OCI-LY7 (cell line): Measurements from ENCODE around the gene LGR6. TPM values are rescaled to one million over a fixed set of nuclear protein-coding genes. Genes with fewer than 3 reads are reported as not detected.
A peak's percentile ranks its signal among the peaks of the same experiment; 100 is the strongest.
"Not testable (repeated sequence)": the region's sequence is repeated elsewhere in the genome, so short reads cannot be mapped to it uniquely, and the experiment has no call there.

ENCODE experiments used
- BruUV-seq: library from RNA; stranded (reverse); fragments of 400-500 nt; replicated peaks from 2 replicates; lab custom pipeline; 2021; lab: Mats Ljungman, UMichigan
- CTCF ChIA-PET: fragments of 300-600 bp; sonication (Branson Sonifier 250); formaldehyde crosslinking; loops from one replicate; lab custom pipeline; 2022; ENCODE audit warnings: antibody characterized with exemption; ENCODE audit not compliant: unreplicated experiment; lab: Charles Lee
- POLR2A ChIA-PET: fragments of 300-600 bp; sonication (Branson Sonifier 250); formaldehyde crosslinking; loops from one replicate; lab custom pipeline; 2022; ENCODE audit warnings: antibody characterized with exemption; lab: Charles Lee
- DNase-seq: peaks from one replicate; pipeline ENCODE4 v3.0.0-alpha.2; 2015; ENCODE audit warnings: low spot score
- H2AFZ ChIP-seq: fragments of 200-600 bp; sonication (generic), shearing (Covaris generic); 2 replicates; pipeline ENCODE4 v1.6.1; 2014; ENCODE audit warnings: mild to moderate bottlenecking, antibody characterized with exemption, low read length, moderate library complexity
- H3K27ac ChIP-seq: fragments of 200-600 bp; sonication (generic); 2 replicates; pipeline ENCODE4 v1.5.1; 2014; ENCODE audit warnings: mixed run types, low read depth, mild to moderate bottlenecking, moderate library complexity, low read length, inconsistent platforms; ENCODE audit not compliant: poor library complexity, severe bottlenecking
- H3K36me3 ChIP-seq: fragments of 200-600 bp; sonication (generic); 2 replicates; pipeline ENCODE4 v1.6.1; 2014; ENCODE audit warnings: mild to moderate bottlenecking, antibody characterized with exemption, low read length, moderate library complexity, mixed read lengths; ENCODE audit not compliant: insufficient read depth
- H3K4me1 ChIP-seq: fragments of 200-600 bp; sonication (generic); 2 replicates; pipeline ENCODE4 v1.5.1; 2014; ENCODE audit warnings: mild to moderate bottlenecking, low read length; ENCODE audit not compliant: insufficient read depth, poor library complexity, severe bottlenecking
- H3K4me2 ChIP-seq: fragments of 200-600 bp; sonication (generic); 2 replicates; pipeline ENCODE4 v1.6.1; 2014; ENCODE audit warnings: mild to moderate bottlenecking, low read length
- H3K4me3 ChIP-seq: fragments of 200-600 bp; sonication (generic); 2 replicates; pipeline ENCODE4 v1.5.1; 2014; ENCODE audit warnings: mild to moderate bottlenecking, low read depth, low read length; ENCODE audit not compliant: poor library complexity, severe bottlenecking
- H3K79me2 ChIP-seq: fragments of 200-600 bp; sonication (generic); 2 replicates; pipeline ENCODE4 v1.6.1; 2016; ENCODE audit warnings: low read depth, mild to moderate bottlenecking, low read length, moderate library complexity, mixed read lengths; ENCODE audit not compliant: insufficient read depth
- H3K9me2 ChIP-seq: fragments of 200-600 bp; sonication (generic); 2 replicates; pipeline ENCODE4 v1.6.1; 2016; ENCODE audit warnings: mild to moderate bottlenecking, low read length, mixed read lengths; ENCODE audit not compliant: insufficient read depth
- H3K9me3 ChIP-seq: fragments of 200-600 bp; sonication (generic); 2 replicates; pipeline ENCODE4 v1.6.1; 2014; ENCODE audit warnings: mild to moderate bottlenecking, mixed run types, low read length, mixed read lengths
- H4K20me1 ChIP-seq: fragments of 200-600 bp; sonication (generic); 2 replicates; pipeline ENCODE4 v1.6.1; 2014; ENCODE audit warnings: mild to moderate bottlenecking, antibody characterized with exemption, low read length, moderate library complexity, mixed read lengths; ENCODE audit not compliant: insufficient read depth
- CTCF ChIP-seq: fragments of 200-600 bp; sonication (generic); conservative IDR thresholded peaks from 2 replicates; pipeline ENCODE4 v1.5.1; 2014; ENCODE audit warnings: mild to moderate bottlenecking, antibody characterized with exemption, low read length, moderate library complexity, mixed read lengths
- EZH2phosphoT487 ChIP-seq: fragments of 200-600 bp; sonication (generic); IDR thresholded peaks from 2 replicates; pipeline ENCODE4 v1.6.1; 2018; ENCODE audit warnings: low read depth, borderline replicate concordance, mild to moderate bottlenecking, mixed run types, antibody characterized with exemption, low read length, moderate library complexity, mixed read lengths
- intact Hi-C: fragments of 100-400 bp; cut with micrococcal nuclease; formaldehyde crosslinking; loops from one replicate; pipeline ENCODE4 v1.10.0; 2022; ENCODE audit not compliant: unreplicated experiment
- total RNA-seq, 2 experiments: library from RNA; depleted of rRNA in 1 of 2; stranded (reverse); fragments of >200 nt in 1 of 2; shearing (Covaris generic) in 1 of 2; gene quantifications; 2 replicates each; pipeline ENCODE4 v1.2.3, GENCODE V29; 2014 to 2022

The LGR6 gene
- total RNA-seq, 2 experiments from 2014 or later, result not detected

- intact Hi-C loops, result no loop called here
- ChIA-PET CTCF (interaction anchor here (1.4 kb wide), 1 partner anchor 10 kb away, joined by 3 read pairs; no protein-coding TSS in a partner anchor), POLR2A (interaction anchor here (1.0 kb wide), 2 partner anchors 9 to 15 kb away, joined by 6 to 7 read pairs; partner anchors contain the start of gene PTPN7)
- Histone ChIP-seq H3K4me2 (peak overlapping the region; percentile 94), H3K79me2 (peaks cover 37% of the 10 kb centered on the region), H3K27ac (peak overlapping the region; percentile 71), H3K4me1 (peaks cover 17% of the 10 kb centered on the region), H4K20me1 (no peaks in the 10 kb centered on the region), H3K4me3 (peak overlapping the region; percentile 85), H3K9me2 (no peaks in the 10 kb centered on the region), H3K9me3 (no peaks in the 10 kb centered on the region), H3K36me3 (peaks cover 50% of the 10 kb centered on the region), H2AFZ (peak overlapping the region; percentile 83; the same call in 1 of the 2 replicates)
- TF ChIP-seq CTCF, result no peak
- TF ChIP-seq EZH2phosphoT487, result no peak
- no peak for DNase-seq
- BruUV-seq, result TSS peak; percentile 63
These were observed 48.4 kb upstream of the LGR6 start for GRCh38 chr1:202145068-202145743.

- H2AFZ ChIP-seq, CTCF ChIA-PET, H3K9me2 ChIP-seq, H3K4me3 ChIP-seq, H3K9me3 ChIP-seq, H3K27ac ChIP-seq, intact Hi-C loops, H4K20me1 ChIP-seq, DNase-seq, BruUV-seq: not testable (repeated sequence)
- H3K4me2 ChIP-seq, result peak overlapping the region; percentile 94; the same call in 1 of the 2 replicates
- H3K36me3 ChIP-seq, result peaks cover 50% of the 10 kb centered on the region
- peaks cover 17% of the 10 kb centered on the region for H3K4me1 ChIP-seq
- peaks cover 32% of the 10 kb centered on the region for H3K79me2 ChIP-seq
- POLR2A ChIA-PET, result interaction anchor here (1.0 kb wide), 2 partner anchors 9 to 14 kb away, joined by 6 to 7 read pairs; partner anchors contain the start of gene PTPN7
These were observed 47.9 kb upstream of the LGR6 start for GRCh38 chr1:202145744-202146140.

- ChIA-PET CTCF (no interaction called here), POLR2A (interaction anchor here (1.0 kb wide), 2 partner anchors 8 to 14 kb away, joined by 6 to 7 read pairs; partner anchors contain the start of gene PTPN7)
- H3K79me2 ChIP-seq, result peaks cover 26% of the 10 kb centered on the region
- H3K4me2 ChIP-seq, result no peak overlapping the region
- no peak overlapping the region for H3K4me3 ChIP-seq
- DNase-seq, result no peak
- no TSS peak for BruUV-seq
- H3K27ac ChIP-seq, result no peak overlapping the region
- no peak overlapping the region for H2AFZ ChIP-seq
- intact Hi-C loops, result no loop called here
- H3K9me2 ChIP-seq, result no peaks in the 10 kb centered on the region
- H3K9me3 ChIP-seq, result no peaks in the 10 kb centered on the region
- peaks cover 50% of the 10 kb centered on the region for H3K36me3 ChIP-seq
- no peak for TF ChIP-seq CTCF
- no peak for TF ChIP-seq EZH2phosphoT487
- H4K20me1 ChIP-seq, result no peaks in the 10 kb centered on the region
- H3K4me1 ChIP-seq, result peaks cover 17% of the 10 kb centered on the region
These were observed 47.3 kb upstream of the LGR6 start for GRCh38 chr1:202146279-202146678.
